Endothelial cell (in vitro differentiated cells): ENCODE data around the gene ZNF688. TPM values are rescaled to one million over a fixed set of nuclear protein-coding genes. Genes with fewer than 3 reads are reported as not detected.

Experiments used
- DNase-seq: peaks from one replicate; pipeline ENCODE4 v3.0.0; 2021; ENCODE audit warnings: low spot score
- H3K27ac Mint-ChIP-seq: one replicate; pipeline ENCODE4 v1.8.0; 2021; ENCODE audit warnings: mixed read lengths, inconsistent platforms; ENCODE audit not compliant: unreplicated experiment
- H3K27me3 Mint-ChIP-seq: one replicate; pipeline ENCODE4 v1.8.0; 2021; ENCODE audit warnings: mild to moderate bottlenecking, moderate library complexity, mixed read lengths, inconsistent platforms; ENCODE audit not compliant: unreplicated experiment
- H3K36me3 Mint-ChIP-seq: one replicate; pipeline ENCODE4 v1.8.0; 2021; ENCODE audit warnings: mild to moderate bottlenecking, low read depth, mixed read lengths, inconsistent platforms; ENCODE audit not compliant: unreplicated experiment
- H3K4me1 Mint-ChIP-seq: one replicate; pipeline ENCODE4 v1.8.0; 2021; ENCODE audit warnings: mild to moderate bottlenecking, mixed read lengths, inconsistent platforms; ENCODE audit not compliant: unreplicated experiment
- H3K4me3 Mint-ChIP-seq: one replicate; pipeline ENCODE4 v1.8.0; 2021; ENCODE audit warnings: mild to moderate bottlenecking, mixed read lengths, inconsistent platforms; ENCODE audit not compliant: unreplicated experiment
- H3K9me3 Mint-ChIP-seq: one replicate; pipeline ENCODE4 v1.8.0; 2021; ENCODE audit warnings: mixed read lengths, inconsistent platforms; ENCODE audit not compliant: unreplicated experiment
- CTCF ChIP-seq: fragments of 200-600 bp; sonication (generic); IDR thresholded peaks from one replicate; pipeline ENCODE4 v1.5.0; 2021; ENCODE audit warnings: antibody characterized with exemption; ENCODE audit not compliant: unreplicated experiment
- total RNA-seq: library from RNA; stranded (reverse); fragmentation: NEBNext Ultra II Directional; extraction: Animal tissue kit (Norgen Biotek cat#: 25700); gene quantifications from one replicate; pipeline ENCODE4 v1.2.1, GENCODE V29; 2021; ENCODE audit not compliant: unreplicated experiment

Gene ZNF688
- total RNA-seq, 1 donor from 2014 or later, result 9.6 TPM

DNA sequence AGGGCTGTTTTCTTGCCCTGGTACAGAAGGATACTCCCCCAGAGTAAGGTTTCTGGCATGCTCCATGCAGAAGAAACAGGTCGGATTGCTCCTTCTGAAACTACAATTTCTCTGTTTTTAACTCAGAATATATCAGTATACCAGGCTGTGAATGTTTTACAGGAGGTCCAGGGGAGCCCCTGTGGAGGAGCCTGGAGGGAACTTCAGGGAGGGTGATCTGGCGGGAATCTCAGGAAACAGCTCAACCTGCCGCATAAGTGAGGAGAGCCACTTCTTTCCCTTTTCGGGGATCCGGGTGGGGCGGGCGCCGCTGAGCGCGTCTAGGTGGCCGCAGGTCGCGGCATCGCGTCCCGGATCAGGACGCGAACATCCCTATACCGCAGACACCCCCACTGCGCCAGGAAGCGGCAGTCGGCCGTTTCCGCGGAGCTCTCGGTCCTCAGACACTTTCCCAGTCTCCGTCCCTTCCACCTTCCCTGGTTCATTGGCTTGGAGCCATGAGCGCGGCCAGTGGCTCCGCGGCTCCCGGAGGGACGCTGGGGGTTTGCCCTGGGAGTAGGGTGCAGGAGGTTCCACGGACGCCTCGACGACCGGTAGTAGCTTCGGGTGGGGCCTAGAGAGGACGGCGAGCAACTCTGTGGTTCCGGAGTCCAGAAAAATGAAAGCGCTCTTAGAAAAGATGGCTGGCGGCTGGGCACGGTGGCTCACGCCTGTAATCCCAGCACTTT, 10.3 kb downstream of the ZNF688 start:
- Mint-ChIP-seq H3K36me3 (peaks cover 2% of the 10 kb centered on the region), H3K9me3 (no peaks in the 10 kb centered on the region), H3K27me3 (peaks cover 2% of the 10 kb centered on the region), H3K4me3 (peak overlapping the region; percentile 29), H3K4me1 (peaks cover 16% of the 10 kb centered on the region), H3K27ac (peak overlapping the region; percentile 84)
- no peak for TF ChIP-seq CTCF
- DNase-seq, result peak; percentile 28

DNA sequence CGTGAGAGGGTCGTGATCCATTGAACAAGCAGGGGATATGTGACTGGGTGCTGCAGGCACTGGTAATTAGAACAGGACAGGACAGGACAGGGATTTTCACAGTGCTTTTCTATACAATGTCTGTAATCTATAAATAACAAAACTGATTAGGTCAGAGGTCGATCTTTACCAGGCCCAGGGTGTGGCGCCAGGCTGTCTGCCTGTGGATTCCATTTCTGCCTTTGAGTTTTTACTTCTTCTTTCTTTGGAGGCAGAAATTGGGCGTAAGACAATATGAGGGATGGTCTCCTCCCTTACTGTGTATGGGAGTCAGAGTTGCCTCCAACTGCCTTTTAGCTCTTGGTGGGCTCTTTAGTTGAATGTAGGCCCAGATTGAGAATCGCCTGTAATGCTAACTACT, 11.8 kb downstream of the ZNF688 start:
- Mint-ChIP-seq H3K36me3 (peaks cover 5% of the 10 kb centered on the region), H3K4me3 (no peak overlapping the region), H3K9me3 (no peaks in the 10 kb centered on the region), H3K4me1 (peaks cover 18% of the 10 kb centered on the region), H3K27ac (peak overlapping the region; percentile 0), H3K27me3 (peaks cover 5% of the 10 kb centered on the region)
- DNase-seq, result no peak
- TF ChIP-seq CTCF, result no peak

GRCh38 chr16:30558789-30559377, 12.6 kb downstream of the ZNF688 start:
- peaks cover 9% of the 10 kb centered on the region for H3K36me3 Mint-ChIP-seq
- H3K4me3 Mint-ChIP-seq, result peak overlapping the region; percentile 89
- peaks cover 10% of the 10 kb centered on the region for H3K27me3 Mint-ChIP-seq
- H3K9me3 Mint-ChIP-seq, result no peaks in the 10 kb centered on the region
- no peak for DNase-seq
- no peak for TF ChIP-seq CTCF
- H3K4me1 Mint-ChIP-seq, result peaks cover 23% of the 10 kb centered on the region
- H3K27ac Mint-ChIP-seq, result peak overlapping the region; percentile 92

DNA sequence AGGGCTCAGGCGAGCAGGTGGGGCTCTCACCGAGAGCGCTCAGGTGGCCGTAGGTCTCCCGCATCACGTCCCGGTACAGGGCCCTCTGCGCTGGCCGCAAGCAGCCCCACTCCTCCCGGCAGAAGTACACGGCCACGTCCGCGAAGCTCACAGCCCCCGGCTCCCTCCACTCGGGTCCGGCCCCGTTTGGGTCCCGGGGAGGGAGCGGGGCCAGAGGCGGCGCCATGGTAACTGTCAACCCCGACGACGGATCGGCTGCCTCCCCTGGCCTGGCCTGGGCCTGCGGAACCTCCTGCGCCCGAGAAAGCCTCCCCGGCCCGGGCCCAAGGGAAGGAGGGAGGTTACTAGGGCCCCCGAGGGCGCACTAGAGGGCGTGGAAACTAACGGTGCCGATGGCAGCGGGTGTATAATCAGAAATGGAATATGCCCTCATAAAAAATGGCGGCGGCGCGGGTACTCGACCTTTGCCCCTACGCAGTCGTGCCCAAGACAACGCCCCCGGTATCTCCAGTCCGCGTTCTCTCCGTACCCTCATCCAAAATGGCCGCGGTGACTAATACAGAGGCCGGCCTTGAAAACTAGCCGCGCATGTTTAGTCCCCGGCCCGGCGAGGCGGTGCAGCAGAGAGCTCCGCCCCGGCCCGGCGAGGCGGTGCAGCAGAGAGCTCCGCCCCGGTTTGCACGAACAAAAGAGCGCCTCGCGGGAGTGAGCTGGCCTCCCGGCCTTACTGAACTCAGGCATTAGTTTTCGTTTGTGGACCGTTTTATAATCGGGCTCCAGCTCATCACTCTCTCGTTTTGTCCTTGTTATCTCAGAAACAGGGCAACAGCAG, 13.3 kb downstream of the ZNF688 start, which contains the start of gene ZNF764:
ZNF764 (minus strand) TSS at position 418 of the 832 bp plus-strand sequence; CDS start at position 226, 192 bp downstream.
- H3K9me3 Mint-ChIP-seq, result no peaks in the 10 kb centered on the region
- peaks cover 10% of the 10 kb centered on the region for H3K27me3 Mint-ChIP-seq
- peaks cover 31% of the 10 kb centered on the region for H3K4me1 Mint-ChIP-seq
- DNase-seq, result peak; percentile 92
- H3K27ac Mint-ChIP-seq, result peak within 1 kb of the TSS; percentile 92
- H3K4me3 Mint-ChIP-seq, result peak within 1 kb of the TSS; percentile 89
- TF ChIP-seq CTCF, result no peak
- H3K36me3 Mint-ChIP-seq, result peaks cover 15% of the 10 kb centered on the region
